Naive thymus-derived CD8-positive, alpha-beta T cell (primary cell): ENCODE data around the gene UTP14C. TPM values are rescaled to one million over a fixed set of nuclear protein-coding genes. Genes with fewer than 3 reads are reported as not detected.
A peak's percentile ranks its signal among the peaks of the same experiment; 100 is the strongest.

Source experiments
- ATAC-seq, 2 donors: fragments of 150-1000 bp; cut with Tn5 transposase in 1 of 2; sonication (Bioruptor Pico), chemical (Tn5 transposase) in 1 of 2; 1 replicate in 1 of 2; 2 replicates in 1 of 2; pipeline ENCODE4 v1.10.0; 2021; ENCODE audit warnings: mild to moderate bottlenecking in 2 of 2, moderate library complexity in 2 of 2
- POLR2A ChIA-PET: fragments of 350-600 bp; sonication (Branson Sonifier 250); formaldehyde crosslinking; loops from one replicate; lab custom pipeline; 2021; ENCODE audit warnings: antibody characterized with exemption; lab: Charles Lee
- DNase-seq, 10 donors: peaks; one replicate each; pipeline versions ENCODE4 v3.0.0 to v3.0.0-alpha.2; 2020 to 2022
- H3K27ac Mint-ChIP-seq, 10 donors: one replicate each; pipeline ENCODE4 v1.8.0; 2020 to 2022; ENCODE audit warnings: mild to moderate bottlenecking in 10 of 10, mixed read lengths in 10 of 10, moderate library complexity in 4 of 10, inconsistent platforms in 1 of 10
- H3K27me3 Mint-ChIP-seq, 5 donors: one replicate each; pipeline ENCODE4 v1.8.0; 2021 to 2022; ENCODE audit warnings: mixed read lengths in 5 of 5
- H3K36me3 Mint-ChIP-seq, 3 donors: one replicate each; pipeline ENCODE4 v1.8.0; 2020 to 2022; ENCODE audit warnings: mixed read lengths in 3 of 3, mild to moderate bottlenecking in 2 of 3, inconsistent platforms in 1 of 3
- H3K4me1 Mint-ChIP-seq, 4 donors: one replicate each; pipeline ENCODE4 v1.8.0; 2021 to 2022; ENCODE audit warnings: mixed read lengths in 4 of 4
- H3K4me3 Mint-ChIP-seq, 10 donors: one replicate each; pipeline ENCODE4 v1.8.0; 2020 to 2022; ENCODE audit warnings: mild to moderate bottlenecking in 10 of 10, mixed read lengths in 10 of 10, moderate library complexity in 6 of 10, inconsistent platforms in 1 of 10
- H3K9me3 Mint-ChIP-seq, 9 donors: one replicate each; pipeline ENCODE4 v1.8.0; 2020 to 2022; ENCODE audit warnings: mixed read lengths in 9 of 9, mild to moderate bottlenecking in 3 of 9, inconsistent platforms in 1 of 9, moderate library complexity in 1 of 9
- polyA plus RNA-seq, 3 donors: library from polyadenylated mRNA; unstranded; fragments of 300-500 nt; fragmentation: Illumina TruSeq; gene quantifications; one replicate each; pipeline ENCODE4 v1.2.3, GENCODE V29; 2021
- total RNA-seq, 8 experiments: library from RNA in 2 of 8; stranded (reverse) in 2 of 8; gene quantifications; one replicate each; pipeline ENCODE4 v1.2.3 and lab custom pipeline; 2021 to 2026

Gene UTP14C
- total and polyA plus RNA-seq, 5 experiments from 2014 or later: 2.4 to 14.4 (median 3.6) TPM

DNA sequence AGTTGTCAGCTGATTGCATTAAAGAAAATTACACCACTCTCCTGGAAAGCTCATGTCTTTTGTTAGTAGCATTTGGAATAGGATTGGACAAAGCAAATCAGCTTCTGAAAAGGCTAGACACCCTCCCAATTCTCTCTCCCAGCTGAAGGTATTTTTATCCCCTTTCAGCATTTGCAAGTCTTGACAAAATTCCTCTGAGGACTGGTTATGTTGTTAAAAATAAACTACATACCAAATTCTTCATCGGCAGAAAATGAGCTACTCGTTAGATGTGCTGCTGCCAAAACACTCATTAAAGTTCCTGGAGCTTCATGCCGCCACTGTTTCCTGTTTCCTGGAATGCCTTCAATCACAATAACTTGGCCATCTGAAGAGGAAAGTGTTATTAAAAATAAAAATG, 37.1 kb downstream of the UTP14C start:
- H3K4me3 Mint-ChIP-seq: no peak overlapping the region
- peaks cover 2 to 14% (median 3%) of the 10 kb centered on the region in 3 donors for H3K36me3 Mint-ChIP-seq
- no peak overlapping the region for H3K27ac Mint-ChIP-seq
- peaks cover 0 to 47% (median 18%) of the 10 kb centered on the region in 9 donors for H3K9me3 Mint-ChIP-seq
- H3K27me3 Mint-ChIP-seq: no peaks in the 10 kb centered on the region
- POLR2A ChIA-PET: no interaction called here
- H3K4me1 Mint-ChIP-seq: no peaks in the 10 kb centered on the region
- no peak for ATAC-seq
- DNase-seq: no peak

DNA sequence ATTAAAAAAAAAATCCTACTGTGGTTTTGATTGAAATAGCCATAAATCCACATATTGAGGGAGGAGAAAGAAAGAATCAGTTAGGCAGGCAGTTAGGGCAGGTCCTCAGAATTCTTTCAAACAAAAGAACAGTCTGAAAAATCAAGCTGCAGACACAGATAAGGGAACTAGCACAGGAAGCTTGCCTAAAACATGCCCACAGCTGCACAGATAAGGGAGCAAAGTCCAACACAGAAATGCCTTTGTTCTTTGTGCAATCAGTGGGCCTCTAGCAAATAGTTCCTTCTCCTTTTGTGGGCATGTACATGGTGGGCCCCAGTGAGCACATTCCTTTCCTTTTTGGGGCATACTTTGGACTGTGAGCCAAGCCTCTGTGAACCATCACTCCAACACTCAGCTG, 42.7 kb downstream of the UTP14C start:
- no peak overlapping the region for H3K27ac Mint-ChIP-seq
- peaks cover 0 to 8% (median 1%) of the 10 kb centered on the region in 4 donors for H3K4me1 Mint-ChIP-seq
- peaks cover 7 to 32% (median 16%) of the 10 kb centered on the region in 5 donors for H3K27me3 Mint-ChIP-seq
- peaks cover 0 to 57% (median 29%) of the 10 kb centered on the region in 9 donors for H3K9me3 Mint-ChIP-seq
- peaks cover 2 to 26% (median 8%) of the 10 kb centered on the region in 3 donors for H3K36me3 Mint-ChIP-seq
- POLR2A ChIA-PET: no interaction called here
- DNase-seq: peak in 1 of 10 donors; percentile 0
- no peak for ATAC-seq
- H3K4me3 Mint-ChIP-seq: no peak overlapping the region

DNA sequence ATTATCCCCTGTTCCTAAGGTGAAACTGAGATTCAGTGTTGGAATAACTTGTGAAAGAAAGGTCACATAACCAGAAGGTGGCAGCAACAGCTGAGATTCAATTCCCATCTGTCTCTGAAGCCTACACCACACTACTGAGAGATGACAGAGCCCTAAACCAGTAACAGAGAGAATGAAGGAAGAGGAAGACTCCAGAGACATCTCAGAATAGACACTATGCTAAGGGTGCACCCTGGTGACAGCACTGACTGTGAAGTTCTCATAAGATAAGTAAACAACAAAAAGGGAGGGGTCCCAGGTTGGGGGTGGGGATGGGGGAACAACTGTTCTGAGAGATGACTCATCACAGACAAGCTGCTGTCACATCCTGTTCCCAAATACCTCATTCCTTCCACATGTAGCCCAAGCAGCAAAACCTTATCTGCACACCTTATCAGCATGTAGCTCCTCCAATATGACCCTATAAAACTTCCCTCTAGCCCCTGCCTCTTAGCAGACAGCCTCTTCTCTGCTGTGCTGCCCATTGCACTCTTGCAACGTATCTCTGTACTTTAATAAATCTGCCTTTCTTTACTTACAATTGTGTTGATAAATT, 46.5 kb downstream of the UTP14C start:
- peaks cover 0 to 41% (median 19%) of the 10 kb centered on the region in 9 donors for H3K9me3 Mint-ChIP-seq
- H3K27me3 Mint-ChIP-seq: peaks cover 20 to 46% (median 26%) of the 10 kb centered on the region in 5 donors
- peaks cover 0 to 8% (median 1%) of the 10 kb centered on the region in 4 donors for H3K4me1 Mint-ChIP-seq
- POLR2A ChIA-PET: no interaction called here
- peaks cover 0 to 23% (median 5%) of the 10 kb centered on the region in 3 donors for H3K36me3 Mint-ChIP-seq
- ATAC-seq (no peak), DNase-seq (peak in 2 of 10 donors; percentile 1 to 2)
- H3K4me3 Mint-ChIP-seq: no peak overlapping the region
- no peak overlapping the region for H3K27ac Mint-ChIP-seq

Other genes starting within 250 kb of the UTP14C start
- gene DHRS12, start 220.5 kb upstream of the UTP14C start, total RNA-seq: 10 to 100 TPM; 22.6 to 24.2 TPM
- gene DHRS12, start 220.5 kb upstream of the UTP14C start, polyA plus RNA-seq: 10 to 100 TPM; 22.1 to 33.2 (median 26.0) TPM
- 10 to 100 TPM; 14.7 to 15.4 TPM for gene TMEM272, start 179.5 kb upstream of the UTP14C start, total RNA-seq
- under 1 TPM; 0.29 to 0.75 (median 0.52) TPM for gene TMEM272, start 179.5 kb upstream of the UTP14C start, polyA plus RNA-seq
- gene CCDC70, start 162.7 kb upstream of the UTP14C start, total RNA-seq: not detected
- gene CCDC70, start 162.7 kb upstream of the UTP14C start, polyA plus RNA-seq: not detected
- gene ATP7B, start 13.2 kb upstream of the UTP14C start, total RNA-seq: 1 to 10 TPM; 1.2 to 1.7 TPM
- under 1 TPM; 0.06 to 0.29 (median 0.26) TPM for gene ATP7B, start 13.2 kb upstream of the UTP14C start, polyA plus RNA-seq
- 10 to 100 TPM; 39.8 to 47.0 TPM for gene ALG11, start 12.3 kb upstream of the UTP14C start, total RNA-seq
- 10 to 100 TPM; 22.1 to 25.5 (median 23.8) TPM for gene ALG11, start 12.3 kb upstream of the UTP14C start, polyA plus RNA-seq
- gene NEK5, start 104.4 kb downstream of the UTP14C start, total RNA-seq: not detected
- not detected for gene NEK5, start 104.4 kb downstream of the UTP14C start, polyA plus RNA-seq
- gene NEK3, start 134.9 kb downstream of the UTP14C start, total RNA-seq: 1 to 10 TPM; 1.4 to 1.8 TPM
- under 1 TPM; 0.40 to 0.77 (median 0.63) TPM for gene NEK3, start 134.9 kb downstream of the UTP14C start, polyA plus RNA-seq